ENCODE measurements around the gene RCVRN.

RCVRN gene

GRCh38 chr17:9936095-9936494, 31.0 kb upstream of the RCVRN start:
- H3K4me2 ChIP-seq (ENCODE audit: low read length) = no peak overlapping the region
- no peaks in the 10 kb centered on the region for H3K79me2 ChIP-seq (ENCODE audit: low read length)
- H4K20me1 ChIP-seq (ENCODE audit: insufficient read depth, low read length) = no peaks in the 10 kb centered on the region
- H3K9ac ChIP-seq (ENCODE audit: low read length) = no peak overlapping the region
- no peak for TF ChIP-seq EZH2phosphoT487 (IDR thresholded peaks at IDR 0.05; ENCODE audit: low read depth)
- H3K9me3 ChIP-seq (ENCODE audit: insufficient read depth, low read length) = no peaks in the 10 kb centered on the region
- H3K4me3 ChIP-seq (ENCODE audit: low read length) = no peak overlapping the region
- H3K4me1 ChIP-seq (ENCODE audit: low read length) = no peaks in the 10 kb centered on the region
- no peaks in the 10 kb centered on the region for H3K36me3 ChIP-seq (replicated peaks; ENCODE audit: low read depth, low read length)
- no peak overlapping the region for H3K27ac ChIP-seq (ENCODE audit: low read length)
- H3K27me3 ChIP-seq (ENCODE audit: low read depth, low read length) = no peaks in the 10 kb centered on the region
- H2AFZ ChIP-seq (ENCODE audit: low read depth, low read length) = no peak overlapping the region

GRCh38 chr17:9935408-9935807, 30.3 kb upstream of the RCVRN start:
- Histone ChIP-seq H3K36me3 (replicated peaks; ENCODE audit: low read depth, low read length) (no peaks in the 10 kb centered on the region), H3K4me3 (ENCODE audit: low read length) (no peak overlapping the region), H4K20me1 (ENCODE audit: insufficient read depth, low read length) (no peaks in the 10 kb centered on the region), H3K79me2 (ENCODE audit: low read length) (no peaks in the 10 kb centered on the region), H3K27me3 (ENCODE audit: low read depth, low read length) (no peaks in the 10 kb centered on the region), H3K4me1 (ENCODE audit: low read length) (no peaks in the 10 kb centered on the region), H3K9ac (ENCODE audit: low read length) (no peak overlapping the region), H3K4me2 (ENCODE audit: low read length) (no peak overlapping the region), H3K27ac (ENCODE audit: low read length) (no peak overlapping the region), H3K9me3 (ENCODE audit: insufficient read depth, low read length) (no peaks in the 10 kb centered on the region), H2AFZ (ENCODE audit: low read depth, low read length) (no peak overlapping the region)
- TF ChIP-seq EZH2phosphoT487 (IDR thresholded peaks at IDR 0.05; ENCODE audit: low read depth) (no peak), CTCF (IDR thresholded peaks at IDR 0.05; ENCODE audit: low read depth, low read length) (no peak)

- Histone ChIP-seq H3K27ac (ENCODE audit: low read length) (no peak overlapping the region), H3K9me3 (ENCODE audit: insufficient read depth, low read length) (no peaks in the 10 kb centered on the region), H2AFZ (ENCODE audit: low read depth, low read length) (no peak overlapping the region), H3K9ac (ENCODE audit: low read length) (no peak overlapping the region), H3K27me3 (ENCODE audit: low read depth, low read length) (no peaks in the 10 kb centered on the region), H4K20me1 (ENCODE audit: insufficient read depth, low read length) (no peaks in the 10 kb centered on the region), H3K4me3 (ENCODE audit: low read length) (no peak overlapping the region), H3K4me2 (ENCODE audit: low read length) (no peak overlapping the region), H3K4me1 (ENCODE audit: low read length) (no peaks in the 10 kb centered on the region), H3K79me2 (ENCODE audit: low read length) (no peaks in the 10 kb centered on the region), H3K36me3 (replicated peaks; ENCODE audit: low read depth, low read length) (no peaks in the 10 kb centered on the region)
- TF ChIP-seq CTCF (IDR thresholded peaks at IDR 0.05; ENCODE audit: low read depth, low read length) = no peak
Observed at GRCh38 chr17:9934331-9934730, 29.3 kb upstream of the RCVRN start.

- no peaks in the 10 kb centered on the region for H3K4me1 ChIP-seq (ENCODE audit: low read length)
- H3K27me3 ChIP-seq (ENCODE audit: low read depth, low read length) = no peaks in the 10 kb centered on the region
- H3K9ac ChIP-seq (ENCODE audit: low read length) = no peak overlapping the region
- H3K79me2 ChIP-seq (ENCODE audit: low read length) = no peaks in the 10 kb centered on the region
- H3K36me3 ChIP-seq (replicated peaks; ENCODE audit: low read depth, low read length) = no peaks in the 10 kb centered on the region
- H4K20me1 ChIP-seq (ENCODE audit: insufficient read depth, low read length) = no peaks in the 10 kb centered on the region
- no peak overlapping the region for H2AFZ ChIP-seq (ENCODE audit: low read depth, low read length)
- H3K27ac ChIP-seq (ENCODE audit: low read length) = no peak overlapping the region
- H3K9me3 ChIP-seq (ENCODE audit: insufficient read depth, low read length) = no peaks in the 10 kb centered on the region
- H3K4me3 ChIP-seq (ENCODE audit: low read length) = no peak overlapping the region
- TF ChIP-seq CTCF (IDR thresholded peaks at IDR 0.05; ENCODE audit: low read depth, low read length) (no peak), EZH2phosphoT487 (IDR thresholded peaks at IDR 0.05; ENCODE audit: low read depth) (no peak)
- no peak overlapping the region for H3K4me2 ChIP-seq (ENCODE audit: low read length)
Observed at GRCh38 chr17:9932491-9932890, 27.4 kb upstream of the RCVRN start.

All from OCI-LY3 (cell line).